Measurements from ENCODE around the gene UNKL.

- TF ChIP-seq, protein P1, sequence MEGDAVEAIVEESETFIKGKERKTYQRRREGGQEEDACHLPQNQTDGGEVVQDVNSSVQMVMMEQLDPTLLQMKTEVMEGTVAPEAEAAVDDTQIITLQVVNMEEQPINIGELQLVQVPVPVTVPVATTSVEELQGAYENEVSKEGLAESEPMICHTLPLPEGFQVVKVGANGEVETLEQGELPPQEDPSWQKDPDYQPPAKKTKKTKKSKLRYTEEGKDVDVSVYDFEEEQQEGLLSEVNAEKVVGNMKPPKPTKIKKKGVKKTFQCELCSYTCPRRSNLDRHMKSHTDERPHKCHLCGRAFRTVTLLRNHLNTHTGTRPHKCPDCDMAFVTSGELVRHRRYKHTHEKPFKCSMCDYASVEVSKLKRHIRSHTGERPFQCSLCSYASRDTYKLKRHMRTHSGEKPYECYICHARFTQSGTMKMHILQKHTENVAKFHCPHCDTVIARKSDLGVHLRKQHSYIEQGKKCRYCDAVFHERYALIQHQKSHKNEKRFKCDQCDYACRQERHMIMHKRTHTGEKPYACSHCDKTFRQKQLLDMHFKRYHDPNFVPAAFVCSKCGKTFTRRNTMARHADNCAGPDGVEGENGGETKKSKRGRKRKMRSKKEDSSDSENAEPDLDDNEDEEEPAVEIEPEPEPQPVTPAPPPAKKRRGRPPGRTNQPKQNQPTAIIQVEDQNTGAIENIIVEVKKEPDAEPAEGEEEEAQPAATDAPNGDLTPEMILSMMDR (IDR thresholded peaks at IDR 0.05 in 8 of 11, conservative IDR thresholded peaks at IDR 0.05 in 3 of 11): no peak
- TF ChIP-seq POLR2AphosphoS5 (IDR thresholded peaks at IDR 0.05) (peak in 1 of 3 donors; percentile 13), POLR2A (IDR thresholded peaks at IDR 0.05) (no peak)
Observed at GRCh38 chr16:1385232-1385631, 29.3 kb downstream of the UNKL start.
